ENCODE results near the gene TMSB10.

- no peak for TF ChIP-seq CTCF (IDR thresholded peaks at IDR 0.05)
- no peak for TF ChIP-seq ZFX (IDR thresholded peaks at IDR 0.05; ENCODE audit: borderline replicate concordance)
Observed at GRCh38 chr2:84856787-84857186, 48.7 kb upstream of the TMSB10 start.
